Measurements from ENCODE around the gene CA4. TPM values are rescaled to one million over a fixed set of nuclear protein-coding genes. Genes with fewer than 3 reads are reported as not detected.

Gene CA4
- polyA plus RNA-seq, 1 experiment: not detected

- CTCF ChIA-PET: interaction anchor here (0.6 kb wide), 1 partner anchor 296 kb away, joined by 7 read pairs; no protein-coding TSS in a partner anchor
- POLR2A ChIA-PET: no interaction called here
- Histone ChIP-seq H3K4me3 (ENCODE audit: low read depth, low read length) (no peak overlapping the region), H3K27me3 (ENCODE audit: control insufficient read depth, insufficient read depth, low read length) (peaks cover 9% of the 10 kb centered on the region), H3K9me3 (ENCODE audit: control insufficient read depth, insufficient read depth, low read length) (no peaks in the 10 kb centered on the region; the same call in 1 of the 2 replicates), H3K27ac (ENCODE audit: low read depth, low read length) (no peak overlapping the region)
- DNase-seq (ENCODE audit: low read depth, low spot score): no peak
- no peak for TF ChIP-seq CTCF (IDR thresholded peaks at IDR 0.05; ENCODE audit: low read depth, low read length)
These were observed 13.5 kb downstream of the CA4 start for GRCh38 chr17:60163108-60163784.

DNA sequence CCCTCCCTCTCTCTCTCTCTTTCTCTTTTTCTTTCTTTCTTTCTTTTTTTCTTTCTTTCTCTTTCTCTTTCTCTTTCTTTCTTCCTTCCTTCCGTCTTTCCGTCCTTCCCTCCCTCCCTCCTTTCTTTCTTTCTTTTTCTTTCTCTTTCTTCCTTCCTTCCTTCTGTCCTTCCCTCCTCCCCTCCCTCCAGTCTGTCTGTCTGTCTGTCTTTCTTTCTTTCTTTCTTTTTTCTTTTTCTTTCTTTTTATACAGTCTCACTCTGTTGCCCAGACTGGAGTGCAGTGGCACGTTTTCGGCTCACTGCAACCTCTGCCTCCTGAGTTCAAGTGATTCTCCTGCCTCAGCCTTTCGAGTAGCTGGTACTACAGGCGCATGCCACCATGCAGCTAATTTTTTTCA, 14.4 kb downstream of the CA4 start:
- ChIA-PET CTCF (interaction anchor here (0.6 kb wide), 1 partner anchor 295 kb away, joined by 7 read pairs; no protein-coding TSS in a partner anchor), POLR2A (no interaction called here)
- TF ChIP-seq CTCF (IDR thresholded peaks at IDR 0.05; ENCODE audit: low read depth, low read length): no peak
- H3K9me3 ChIP-seq (ENCODE audit: control insufficient read depth, insufficient read depth, low read length): no peaks in the 10 kb centered on the region; the same call in 1 of the 2 replicates
- peaks cover 4% of the 10 kb centered on the region for H3K27me3 ChIP-seq (ENCODE audit: control insufficient read depth, insufficient read depth, low read length)
- DNase-seq (ENCODE audit: low read depth, low spot score): no peak
- H3K4me3 ChIP-seq (ENCODE audit: low read depth, low read length): no peak overlapping the region
- no peak overlapping the region for H3K27ac ChIP-seq (ENCODE audit: low read depth, low read length)

DNA sequence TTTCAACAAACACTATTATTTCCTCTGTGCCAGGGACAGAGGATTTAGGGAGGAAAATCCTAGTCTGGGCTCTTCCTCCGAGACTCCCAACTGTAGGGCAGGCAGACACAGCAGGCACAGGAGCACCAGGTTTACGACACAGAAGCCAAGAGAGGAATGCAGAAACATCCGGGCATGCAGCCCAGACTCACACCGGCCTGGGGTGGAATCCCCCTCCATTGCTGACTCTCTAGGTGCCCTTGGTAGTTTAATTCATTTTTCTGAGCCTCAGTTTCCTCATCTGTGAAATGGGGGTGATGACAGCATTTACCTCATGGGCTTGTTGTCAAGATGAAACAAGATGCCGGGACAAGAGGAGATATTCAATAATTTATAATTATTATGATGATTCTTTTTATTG, 14.9 kb downstream of the CA4 start:
- Histone ChIP-seq H3K27ac (ENCODE audit: low read depth, low read length) (no peak overlapping the region), H3K9me3 (ENCODE audit: control insufficient read depth, insufficient read depth, low read length) (no peaks in the 10 kb centered on the region; the same call in 1 of the 2 replicates), H3K27me3 (ENCODE audit: control insufficient read depth, insufficient read depth, low read length) (peaks cover 4% of the 10 kb centered on the region), H3K4me3 (ENCODE audit: low read depth, low read length) (no peak overlapping the region)
- ChIA-PET POLR2A (no interaction called here), CTCF (no interaction called here)
- DNase-seq (ENCODE audit: low read depth, low spot score): no peak
- TF ChIP-seq CTCF (IDR thresholded peaks at IDR 0.05; ENCODE audit: low read depth, low read length): no peak

DNA sequence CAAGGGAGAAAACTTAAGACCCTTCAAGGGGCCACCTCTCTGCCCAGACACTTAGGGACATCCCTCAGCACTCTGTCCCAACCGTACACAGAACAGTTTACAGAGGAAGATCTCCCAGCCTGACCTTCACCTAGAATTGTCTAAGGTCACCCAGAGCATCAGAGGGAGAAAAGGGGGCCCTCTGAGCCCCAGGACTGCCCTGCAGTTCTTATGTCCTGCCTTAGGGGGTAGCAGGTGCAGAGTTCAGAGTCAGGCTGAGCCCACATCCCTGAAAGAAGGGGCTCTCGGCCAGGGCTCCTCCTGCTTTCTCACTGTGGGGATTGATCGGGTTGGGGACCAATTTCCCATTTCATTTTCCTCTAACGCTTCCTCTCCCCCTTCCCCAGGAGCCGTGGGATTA, 15.4 kb downstream of the CA4 start:
- ChIA-PET POLR2A (no interaction called here), CTCF (no interaction called here)
- no peak for DNase-seq (ENCODE audit: low read depth, low spot score)
- TF ChIP-seq CTCF (IDR thresholded peaks at IDR 0.05; ENCODE audit: low read depth, low read length): no peak
- Histone ChIP-seq H3K4me3 (ENCODE audit: low read depth, low read length) (no peak overlapping the region), H3K27me3 (ENCODE audit: control insufficient read depth, insufficient read depth, low read length) (peaks cover 4% of the 10 kb centered on the region), H3K27ac (ENCODE audit: low read depth, low read length) (no peak overlapping the region), H3K9me3 (ENCODE audit: control insufficient read depth, insufficient read depth, low read length) (no peaks in the 10 kb centered on the region; the same call in 1 of the 2 replicates)

DNA sequence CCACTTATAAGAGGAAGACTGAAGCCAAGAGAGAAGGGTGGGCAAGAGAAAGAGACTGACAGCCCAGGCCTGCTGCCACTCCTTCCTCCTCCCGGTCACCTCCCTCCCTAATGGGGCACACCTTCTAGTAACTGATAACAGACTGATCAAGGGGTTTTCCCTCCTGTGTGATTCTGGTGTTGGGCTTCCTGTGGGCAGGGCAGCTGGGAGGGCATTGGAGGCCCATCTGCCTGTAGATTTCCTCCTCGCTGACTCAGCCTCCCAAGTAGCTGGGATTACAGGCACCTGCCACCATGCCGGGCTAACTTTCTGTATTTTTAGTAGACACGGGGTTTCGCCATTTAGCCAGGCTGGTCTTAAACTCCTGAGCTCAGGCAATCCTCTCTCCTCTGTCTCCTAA, 16.2 kb downstream of the CA4 start:
- ChIA-PET CTCF (no interaction called here), POLR2A (no interaction called here)

More for the DNA sequence above, 16.2 kb downstream of the CA4 start:
- TF ChIP-seq CTCF (IDR thresholded peaks at IDR 0.05; ENCODE audit: low read depth, low read length): no peak
- Histone ChIP-seq H3K27ac (ENCODE audit: low read depth, low read length) (no peak overlapping the region), H3K27me3 (ENCODE audit: control insufficient read depth, insufficient read depth, low read length) (peaks cover 4% of the 10 kb centered on the region), H3K9me3 (ENCODE audit: control insufficient read depth, insufficient read depth, low read length) (no peaks in the 10 kb centered on the region; the same call in 1 of the 2 replicates), H3K4me3 (ENCODE audit: low read depth, low read length) (no peak overlapping the region)
- DNase-seq (ENCODE audit: low read depth, low spot score): no peak
